Neuronal stem cell (in vitro differentiated cells): ENCODE measurements around the gene SORCS2.

Experiments used
- DNase-seq: peaks from one replicate; pipeline ENCODE4 v3.0.0-alpha.2; 2013; ENCODE audit warnings: low spot score
- H2AFZ ChIP-seq: one replicate; pipeline ENCODE4 v1.6.1; 2013; ENCODE audit warnings: mild to moderate bottlenecking, low read length, inconsistent platforms
- H2AK5ac ChIP-seq: 2 replicates; pipeline ENCODE4 v1.6.1; 2013; ENCODE audit warnings: low read depth, mild to moderate bottlenecking, inconsistent platforms, low read length, moderate library complexity, mixed read lengths
- H2BK120ac ChIP-seq: 2 replicates; pipeline ENCODE4 v1.6.1; 2013; ENCODE audit warnings: low read depth, mild to moderate bottlenecking, inconsistent platforms, low read length, moderate library complexity, mixed read lengths
- H2BK12ac ChIP-seq: one replicate; pipeline ENCODE4 v1.6.1; 2013; ENCODE audit warnings: low read length, inconsistent platforms
- H2BK15ac ChIP-seq: 2 replicates; pipeline ENCODE4 v1.6.1; 2013; ENCODE audit warnings: mild to moderate bottlenecking, low read length, inconsistent platforms, mixed read lengths
- H2BK5ac ChIP-seq: one replicate; pipeline ENCODE4 v1.6.1; 2013; ENCODE audit warnings: inconsistent platforms, mild to moderate bottlenecking, low read length, moderate library complexity
- H3K14ac ChIP-seq: one replicate; pipeline ENCODE4 v1.6.1; 2013; ENCODE audit warnings: low read length, inconsistent platforms
- H3K18ac ChIP-seq: 2 replicates; pipeline ENCODE4 v1.6.1; 2013; ENCODE audit warnings: low read length, inconsistent platforms
- H3K23ac ChIP-seq: 2 replicates; pipeline ENCODE4 v1.6.1; 2013; ENCODE audit warnings: low read depth, mild to moderate bottlenecking, mixed read lengths, low read length, inconsistent platforms; ENCODE audit not compliant: poor library complexity
- H3K27ac ChIP-seq: replicated peaks from 3 replicates; pipeline ENCODE4 v1.5.1; 2013; ENCODE audit warnings: low read length, inconsistent platforms
- H3K27me3 ChIP-seq, 3 experiments: 2 replicates each; pipeline ENCODE4 v1.6.1; 2013; ENCODE audit warnings: low read length in 3 of 3, mild to moderate bottlenecking in 2 of 3, inconsistent platforms in 1 of 3, low read depth in 1 of 3, mixed read lengths in 1 of 3, moderate library complexity in 1 of 3; ENCODE audit not compliant: control insufficient read depth in 3 of 3, insufficient read depth in 3 of 3
- H3K36me3 ChIP-seq, 2 donors: replicated peaks in 1 of 2; 2 replicates each; pipeline ENCODE4 v1.6.1; 2013; ENCODE audit warnings: low read length in 2 of 2; ENCODE audit not compliant: control insufficient read depth in 2 of 2, insufficient read depth in 2 of 2
- H3K4ac ChIP-seq: 2 replicates; pipeline ENCODE4 v1.6.1; 2013; ENCODE audit warnings: inconsistent platforms, mild to moderate bottlenecking, low read length, moderate library complexity
- H3K4me1 ChIP-seq, 2 donors: 1 replicate in 1 of 2; 2 replicates in 1 of 2; pipeline ENCODE4 v1.6.1; 2013; ENCODE audit warnings: low read length in 2 of 2, low read depth in 1 of 2; ENCODE audit not compliant: control insufficient read depth in 2 of 2, insufficient read depth in 1 of 2
- H3K4me2 ChIP-seq: one replicate; pipeline ENCODE4 v1.6.1; 2013; ENCODE audit warnings: mild to moderate bottlenecking, low read length, inconsistent platforms; ENCODE audit not compliant: insufficient read depth, poor library complexity, severe bottlenecking
- H3K4me3 ChIP-seq, 2 donors: 2 replicates each; pipeline ENCODE4 v1.5.1; 2013; ENCODE audit warnings: low read length in 2 of 2, mild to moderate bottlenecking in 2 of 2, inconsistent platforms in 1 of 2, moderate library complexity in 1 of 2
- H3K79me1 ChIP-seq: one replicate; pipeline ENCODE4 v1.6.1; 2013; ENCODE audit warnings: low read depth, mild to moderate bottlenecking, inconsistent platforms, low read length, moderate library complexity
- H3K9ac ChIP-seq: one replicate; pipeline ENCODE4 v1.6.1; 2013; ENCODE audit warnings: mild to moderate bottlenecking, low read depth, low read length, inconsistent platforms; ENCODE audit not compliant: poor library complexity
- H3K9me3 ChIP-seq, 2 donors: replicated peaks in 1 of 2; 2 replicates each; pipeline versions ENCODE3 to v1.6.1; 2013; ENCODE audit warnings: low read length in 2 of 2, mild to moderate bottlenecking in 2 of 2, inconsistent platforms in 1 of 2, low read depth in 1 of 2, mixed read lengths in 1 of 2, moderate library complexity in 1 of 2; ENCODE audit not compliant: control insufficient read depth in 2 of 2, insufficient read depth in 1 of 2
- H4K8ac ChIP-seq: one replicate; pipeline ENCODE4 v1.6.1; 2013; ENCODE audit warnings: low read depth, mild to moderate bottlenecking, inconsistent platforms, low read length, moderate library complexity
- H4K91ac ChIP-seq: one replicate; pipeline ENCODE4 v1.6.1; 2013; ENCODE audit warnings: low read length, low read depth, mild to moderate bottlenecking, inconsistent platforms; ENCODE audit not compliant: poor library complexity
- WGBS, 2 donors: extraction: QIAGEN DNeasy Blood & Tissue Kit; methylation state at CpG; one replicate each; pipeline ENCODE4 v1.1.7; 2013; ENCODE audit warnings: missing lambda C conversion rate in 2 of 2, mixed read lengths in 1 of 2; ENCODE audit not compliant: insufficient read length in 2 of 2, insufficient replicate concordance in 1 of 2; ENCODE audit errors: extremely low coverage in 2 of 2; 5-methylcytosine and 5-hydroxymethylcytosine counted together

Gene SORCS2

DNA sequence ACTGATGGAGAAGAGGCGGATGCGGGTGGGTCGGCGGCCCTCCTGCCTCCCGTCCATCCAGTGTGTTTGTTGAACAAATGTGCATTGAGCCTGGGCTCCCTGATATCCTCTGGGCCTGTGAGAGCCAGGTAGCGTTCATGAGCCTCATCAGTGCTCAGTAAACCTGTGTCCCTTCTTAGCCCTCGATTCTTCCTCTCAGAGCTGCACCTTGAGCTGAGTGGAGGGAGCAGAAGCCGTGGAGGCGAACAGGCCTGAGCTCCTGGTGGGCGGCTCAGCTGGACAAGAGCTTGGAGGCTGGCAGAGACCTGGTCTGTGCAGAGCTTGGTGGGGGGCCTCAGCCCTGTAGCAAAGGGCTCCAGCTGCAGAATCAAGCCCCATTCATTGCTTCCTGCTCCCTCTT, 112.1 kb downstream of the SORCS2 start:
- Histone ChIP-seq H2BK12ac (no peak overlapping the region), H3K9ac (peak overlapping the region; percentile 7), H4K8ac (no peak overlapping the region), H4K91ac (no peak overlapping the region), H3K23ac (no peak overlapping the region), H3K27me3 (peaks cover 0 to 31% (median 0%) of the 10 kb centered on the region in 3 experiments), H2BK120ac (no peak overlapping the region), H2AK5ac (no peak overlapping the region), H2BK5ac (no peak overlapping the region), H3K79me1 (no peaks in the 10 kb centered on the region), H3K4ac (peak overlapping the region; percentile 45), H3K4me2 (no peak overlapping the region), H3K4me1 (peaks cover 0 to 39% of the 10 kb centered on the region in 2 donors), H3K9me3 (peaks cover 0 to 2% of the 10 kb centered on the region in 2 donors), H3K27ac (no peak overlapping the region), H3K4me3 (no peak overlapping the region), H3K14ac (peak overlapping the region; percentile 17), H3K36me3 (no peaks in the 10 kb centered on the region), H3K18ac (peak overlapping the region; percentile 79), H2BK15ac (peak overlapping the region; percentile 28), H2AFZ (no peak overlapping the region)
- DNase-seq, result no peak
- WGBS, 2 donors, result no CpG with 5 or more reads among the region's 10 CpGs

DNA sequence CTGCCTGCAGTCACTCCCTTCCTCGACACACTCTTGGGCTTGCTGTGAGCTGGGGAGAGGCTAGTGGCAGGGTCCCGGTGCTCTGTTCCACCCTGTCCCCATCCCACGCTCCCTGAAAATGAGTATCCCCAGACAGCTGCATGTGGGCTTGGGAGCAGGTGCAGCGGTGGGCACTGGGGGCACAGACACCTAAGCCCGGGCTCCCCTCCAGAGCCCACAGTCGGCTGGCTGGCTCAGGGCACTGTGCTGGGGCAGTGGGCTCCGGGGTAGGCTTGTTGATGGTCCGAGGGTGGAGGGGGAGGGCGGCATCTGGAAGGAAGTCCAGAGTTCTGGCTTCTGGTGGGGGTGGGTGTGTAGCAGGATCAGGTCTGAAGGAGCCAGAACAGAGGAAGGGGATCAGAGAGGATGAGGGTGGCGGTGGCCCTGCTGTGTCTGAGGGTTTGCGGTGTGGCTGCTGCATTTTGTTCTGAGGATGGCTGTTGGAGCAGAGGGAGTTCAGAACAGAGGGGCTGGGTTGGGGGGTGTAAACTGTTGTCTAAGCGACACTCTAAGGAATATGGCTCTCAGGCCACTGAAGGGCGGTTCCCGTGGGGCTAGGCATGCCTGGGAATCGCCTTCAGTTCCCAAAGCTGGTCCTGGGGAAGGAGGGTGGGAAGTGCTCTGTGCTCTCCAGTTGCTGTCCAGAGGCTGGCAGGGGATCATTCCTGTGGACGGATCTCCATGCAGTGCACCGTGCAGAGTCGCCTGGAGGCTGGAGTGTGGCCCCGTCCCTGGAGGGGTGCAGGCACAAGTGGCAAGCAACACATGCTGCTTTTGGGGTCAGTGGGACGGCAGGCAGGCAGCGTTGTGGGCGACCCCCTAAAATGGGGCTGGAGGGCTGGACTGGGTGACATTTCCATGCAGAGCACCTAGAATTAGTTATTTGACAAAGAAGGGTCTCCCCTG, 114.0 kb downstream of the SORCS2 start:
- H2AK5ac ChIP-seq, result peak overlapping the region; percentile 65
- H3K4me2 ChIP-seq, result no peak overlapping the region
- peak overlapping the region; percentile 95 for H3K14ac ChIP-seq
- H3K23ac ChIP-seq, result peak overlapping the region; percentile 13
- no peak overlapping the region for H2BK120ac ChIP-seq
- H3K9ac ChIP-seq, result peak overlapping the region; percentile 68
- peaks cover 0 to 27% of the 10 kb centered on the region in 2 donors for H3K4me1 ChIP-seq
- no peak overlapping the region for H3K27ac ChIP-seq
- peak overlapping the region; percentile 87 for H2BK15ac ChIP-seq
- DNase-seq, result no peak
- H2BK12ac ChIP-seq, result peak overlapping the region; percentile 78
- H4K8ac ChIP-seq, result no peak overlapping the region
- peak overlapping the region; percentile 88 for H3K18ac ChIP-seq
- no CpG with 5 or more reads among the region's 22 CpGs for WGBS, 2 donors
- peak overlapping the region; percentile 29 for H3K4ac ChIP-seq
- H4K91ac ChIP-seq, result peak overlapping the region; percentile 18
- H3K9me3 ChIP-seq, result peaks cover 0 to 2% of the 10 kb centered on the region in 2 donors
- peak overlapping the region; percentile 45 for H2BK5ac ChIP-seq
- H3K79me1 ChIP-seq, result no peaks in the 10 kb centered on the region
- H3K27me3 ChIP-seq, result peaks cover 0 to 31% (median 0%) of the 10 kb centered on the region in 3 experiments
- H3K4me3 ChIP-seq, result no peak overlapping the region
- H2AFZ ChIP-seq, result no peak overlapping the region
- H3K36me3 ChIP-seq, result no peaks in the 10 kb centered on the region

DNA sequence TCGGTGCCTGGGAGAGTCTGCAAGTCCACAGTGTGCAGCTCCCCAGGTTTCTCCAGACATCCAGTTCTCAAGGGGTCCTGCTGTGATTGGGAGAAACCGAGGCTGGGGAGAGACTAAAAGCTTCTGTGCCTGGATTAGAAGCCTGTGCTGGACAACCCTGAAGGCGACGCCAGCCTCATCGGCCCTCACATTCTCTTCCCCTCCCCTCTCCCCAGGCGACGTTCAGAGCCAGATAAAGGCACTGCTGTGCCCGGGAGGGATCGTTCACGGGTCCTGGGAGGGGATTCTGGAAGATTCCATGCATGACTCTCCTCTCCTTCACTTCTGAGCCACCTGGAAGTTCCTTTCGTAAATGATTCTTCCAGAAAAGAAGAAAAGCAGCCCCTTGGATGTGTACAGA, 114.6 kb downstream of the SORCS2 start:
- Histone ChIP-seq H3K27me3 (peaks cover 0 to 31% (median 0%) of the 10 kb centered on the region in 3 experiments), H3K4me1 (peaks cover 0 to 26% of the 10 kb centered on the region in 2 donors), H3K23ac (no peak overlapping the region), H3K4me3 (no peak overlapping the region), H4K8ac (no peak overlapping the region), H3K79me1 (no peaks in the 10 kb centered on the region), H2BK120ac (no peak overlapping the region), H2AFZ (no peak overlapping the region), H3K14ac (no peak overlapping the region), H3K9ac (no peak overlapping the region), H2BK15ac (peak overlapping the region; percentile 87), H3K4me2 (no peak overlapping the region), H2BK12ac (no peak overlapping the region), H3K4ac (no peak overlapping the region), H2BK5ac (no peak overlapping the region), H2AK5ac (peak overlapping the region; percentile 65), H3K18ac (peak overlapping the region; percentile 64), H3K27ac (no peak overlapping the region), H3K36me3 (no peaks in the 10 kb centered on the region), H3K9me3 (peaks cover 0 to 2% of the 10 kb centered on the region in 2 donors), H4K91ac (no peak overlapping the region)
- WGBS, 2 donors, result no CpG with 5 or more reads among the region's 11 CpGs
- no peak for DNase-seq

DNA sequence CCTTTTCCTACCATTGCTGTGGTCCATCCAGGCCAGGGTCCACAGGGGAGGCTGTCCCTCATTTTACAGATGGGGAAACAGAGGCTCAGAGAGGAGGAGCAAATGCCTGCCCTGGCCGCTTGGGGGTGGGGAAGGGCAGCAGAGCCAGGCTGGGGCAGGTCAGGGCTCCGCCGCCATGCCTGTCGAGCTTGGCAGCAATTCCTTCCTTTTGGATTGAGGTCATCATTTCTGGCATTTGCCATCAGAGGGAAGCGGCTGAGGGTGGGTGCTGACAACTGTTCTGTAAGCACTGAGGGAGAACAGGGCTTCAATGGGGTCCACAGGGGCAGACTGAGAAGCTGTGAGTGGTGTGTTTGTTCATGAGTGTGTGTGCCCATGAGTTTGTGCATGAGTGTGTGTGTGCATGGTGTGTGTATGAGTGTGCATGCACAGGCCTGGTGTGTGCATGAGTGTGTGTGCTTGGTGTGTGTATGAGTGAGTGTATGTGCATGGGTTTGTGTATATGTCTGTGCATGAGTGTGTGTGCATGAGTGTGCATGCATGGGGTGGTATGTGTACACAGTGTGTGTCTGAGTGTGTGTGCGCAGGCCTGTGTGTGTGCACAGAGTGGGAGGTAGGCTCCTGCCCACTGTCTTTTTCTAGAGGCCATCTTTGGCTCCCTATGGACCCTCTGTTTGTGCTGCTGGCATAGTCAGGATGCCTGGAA, 115.2 kb downstream of the SORCS2 start:
- Histone ChIP-seq H3K27ac (no peak overlapping the region), H3K9ac (no peak overlapping the region), H3K36me3 (no peaks in the 10 kb centered on the region), H2AFZ (no peak overlapping the region), H3K4me3 (peak overlapping the region in 1 of 2 donors; percentile 46), H3K4me1 (peaks cover 0 to 26% of the 10 kb centered on the region in 2 donors), H4K8ac (peak overlapping the region; percentile 94), H3K27me3 (peaks cover 0 to 31% (median 0%) of the 10 kb centered on the region in 3 experiments), H4K91ac (no peak overlapping the region), H3K23ac (no peak overlapping the region), H3K79me1 (peaks cover 2% of the 10 kb centered on the region), H3K9me3 (peaks cover 0 to 2% of the 10 kb centered on the region in 2 donors), H2BK12ac (no peak overlapping the region), H2BK15ac (peak overlapping the region; percentile 87), H2BK5ac (no peak overlapping the region), H2AK5ac (peak overlapping the region; percentile 22), H2BK120ac (no peak overlapping the region), H3K4me2 (no peak overlapping the region), H3K18ac (peak overlapping the region; percentile 72), H3K14ac (no peak overlapping the region), H3K4ac (no peak overlapping the region)
- no CpG with 5 or more reads among the region's 6 CpGs for WGBS, 2 donors
- no peak for DNase-seq
